Measurements from ENCODE around the gene SYT8.
"Not testable (repeated sequence)": the region's sequence is repeated elsewhere in the genome, so short reads cannot be mapped to it uniquely, and the experiment has no call there.

Gene SYT8

GRCh38 chr11:1874441-1875092, 39.8 kb downstream of the SYT8 start:
- not testable (repeated sequence) for DNase-seq

- no peak for DNase-seq
These were observed 40.5 kb downstream of the SYT8 start for GRCh38 chr11:1875093-1875850.

- DNase-seq, result not testable (repeated sequence)
These were observed 41.1 kb downstream of the SYT8 start for GRCh38 chr11:1875851-1876301.

GRCh38 chr11:1876361-1877063, 41.7 kb downstream of the SYT8 start:
- no peak for DNase-seq

- DNase-seq, result no peak
These were observed 42.7 kb downstream of the SYT8 start for GRCh38 chr11:1877211-1878136.

- no peak for DNase-seq
These were observed 43.6 kb downstream of the SYT8 start for GRCh38 chr11:1878137-1879031.

GRCh38 chr11:1879342-1879940, 44.7 kb downstream of the SYT8 start:
- no peak for DNase-seq

- no peak for DNase-seq
These were observed 45.3 kb downstream of the SYT8 start for GRCh38 chr11:1879941-1880720.

GRCh38 chr11:1880746-1881441, 46.1 kb downstream of the SYT8 start:
- no peak for DNase-seq

- peak; percentile 34 for DNase-seq
These were observed 46.9 kb downstream of the SYT8 start for GRCh38 chr11:1881442-1882264.

GRCh38 chr11:1882265-1883238, 47.8 kb downstream of the SYT8 start:
- peak; percentile 92 for DNase-seq

GRCh38 chr11:1883346-1884302, 48.8 kb downstream of the SYT8 start:
- no peak for DNase-seq

GRCh38 chr11:1884303-1884700, 49.5 kb downstream of the SYT8 start:
- no peak for DNase-seq

- DNase-seq, result not testable (repeated sequence)
These were observed 51.8 kb downstream of the SYT8 start for GRCh38 chr11:1886551-1886950.

All from CD4-positive, alpha-beta T cell treated with Interleukin-17A for 4 hours (primary cell).